Muscle of back (tissue), 13 donors: ENCODE data around the gene ETV6. TPM values are rescaled to one million over a fixed set of nuclear protein-coding genes. Genes with fewer than 3 reads are reported as not detected.
"Not testable (repeated sequence)": the region's sequence is repeated elsewhere in the genome, so short reads cannot be mapped to it uniquely, and the experiment has no call there.

Source experiments
- DNase-seq, 3 donors: peaks; one replicate each; pipeline versions ENCODE4 v3.0.0 to v3.0.0-alpha.2; 2013
- long read RNA-seq, 9 donors: transcript quantifications; one replicate each; lab custom pipeline, GENCODE V29; 2026
- polyA plus RNA-seq, 10 donors: library from polyadenylated mRNA; unstranded; fragments of 120-200 nt; gene quantifications; one replicate each; pipeline ENCODE4 v1.2.1, GENCODE V29; 2013; ENCODE audit not compliant: insufficient read length in 10 of 10

The ETV6 gene
- polyA plus RNA-seq: 10 to 100 TPM in 6 of 10 donors, 1 to 10 TPM in 4; 7.1 to 13.0 (median 11.0) TPM
- long read RNA-seq, donor 1, full-length matches to known transcripts: 3 of 3 reads
- long read RNA-seq, donor 1, partial matches to known transcripts: 0 of 3 reads
- long read RNA-seq, donor 1, other reads (novel, unspliced or antisense): 0 of 3 reads
- long read RNA-seq, donor 2, full-length matches to known transcripts: 1 of 1 reads
- long read RNA-seq, donor 2, partial matches to known transcripts: 0 of 1 reads
- long read RNA-seq, donor 2, other reads (novel, unspliced or antisense): 0 of 1 reads
- long read RNA-seq, donor 3: 0 reads
- long read RNA-seq, donor 4: 0 reads
- long read RNA-seq, donor 5: 0 reads
- long read RNA-seq, donor 6, full-length matches to known transcripts: 3 of 3 reads
- long read RNA-seq, donor 6, partial matches to known transcripts: 0 of 3 reads
- long read RNA-seq, donor 6, other reads (novel, unspliced or antisense): 0 of 3 reads
- long read RNA-seq, donor 7: 0 reads
- long read RNA-seq, donor 8: 0 reads
- long read RNA-seq, donor 9, full-length matches to known transcripts: 1 of 1 reads
- long read RNA-seq, donor 9, partial matches to known transcripts: 0 of 1 reads
- long read RNA-seq, donor 9, other reads (novel, unspliced or antisense): 0 of 1 reads

- peak; percentile 90 to 94 (median 91) for DNase-seq
Measured at GRCh38 chr12:11649413-11650285, at the start of gene ETV6. TSS of gene ETV6 (plus strand) at chr12:11649674. CDS start at chr12:11650128, 454 bp downstream.

GRCh38 chr12:11600199-11600598 is 49.3 kb upstream of the ETV6 start:
- DNase-seq: no peak

GRCh38 chr12:11601647-11602046 is 47.8 kb upstream of the ETV6 start:
- no peak for DNase-seq

- peak in 1 of 3 donors; percentile 29 for DNase-seq
Measured at GRCh38 chr12:11607313-11608081, 42.0 kb upstream of the ETV6 start.

GRCh38 chr12:11609045-11609444 is 40.4 kb upstream of the ETV6 start:
- DNase-seq: no peak

GRCh38 chr12:11615481-11615880 is 34.0 kb upstream of the ETV6 start:
- DNase-seq: no peak

GRCh38 chr12:11618046-11618445 is 31.4 kb upstream of the ETV6 start:
- no peak for DNase-seq

GRCh38 chr12:11621797-11622423 is 27.6 kb upstream of the ETV6 start:
- no peak for DNase-seq

- DNase-seq: no peak
Measured at GRCh38 chr12:11622876-11623281, 26.6 kb upstream of the ETV6 start.

- DNase-seq: no peak
Measured at GRCh38 chr12:11623382-11623781, 26.1 kb upstream of the ETV6 start.

GRCh38 chr12:11624116-11624515 is 25.4 kb upstream of the ETV6 start:
- no peak for DNase-seq

- DNase-seq: not testable (repeated sequence)
Measured at GRCh38 chr12:11627709-11628108, 21.8 kb upstream of the ETV6 start.

- DNase-seq: no peak
Measured at GRCh38 chr12:11628353-11628752, 21.1 kb upstream of the ETV6 start.

- no peak for DNase-seq
Measured at GRCh38 chr12:11630046-11630706, 19.3 kb upstream of the ETV6 start.

- no peak for DNase-seq
Measured at GRCh38 chr12:11631288-11631687, 18.2 kb upstream of the ETV6 start.

- not testable (repeated sequence) for DNase-seq
Measured at GRCh38 chr12:11631881-11632280, 17.6 kb upstream of the ETV6 start.

- DNase-seq: no peak
Measured at GRCh38 chr12:11633968-11634367, 15.5 kb upstream of the ETV6 start.

GRCh38 chr12:11635341-11635740 is 14.1 kb upstream of the ETV6 start:
- no peak for DNase-seq

GRCh38 chr12:11638315-11638916 is 11.1 kb upstream of the ETV6 start:
- peak in 1 of 3 donors; percentile 69 for DNase-seq

- DNase-seq: no peak
Measured at GRCh38 chr12:11639454-11639853, 10.0 kb upstream of the ETV6 start.
